Stimulated activated CD4-positive, alpha-beta T cell treated with anti-CD3 and anti-CD28 coated beads, Interleukin-2, amount 100 ng/mL, for 24 hours (primary cell): Measurements from ENCODE around the gene RUSF1.
"Not testable (repeated sequence)": the region's sequence is repeated elsewhere in the genome, so short reads cannot be mapped to it uniquely, and the experiment has no call there.

Experiments
- DNase-seq, 2 donors: peaks; one replicate each; pipeline ENCODE4 v3.0.0-alpha.2; 2020

Gene RUSF1

DNA sequence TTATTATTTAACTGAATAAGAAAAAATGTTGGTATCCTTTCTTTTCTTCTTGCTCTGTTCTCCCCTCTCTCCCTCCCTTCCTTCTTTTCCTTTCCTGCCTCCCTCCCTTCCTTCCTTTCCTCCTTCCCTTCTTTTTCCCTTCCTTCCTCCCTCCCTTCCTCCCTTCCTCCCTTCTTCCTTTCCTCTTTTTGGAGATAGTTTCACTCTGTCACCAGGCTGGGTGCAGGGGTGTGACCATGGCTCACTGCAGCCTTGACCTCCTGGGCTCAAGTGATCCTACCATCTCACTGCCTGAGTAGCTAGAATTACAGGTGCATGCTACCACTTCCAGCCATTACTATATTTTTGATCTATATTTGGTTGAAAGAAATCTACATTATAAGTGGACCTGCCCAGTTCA is 5.7 kb upstream of the RUSF1 start:
- DNase-seq, result no peak

DNA sequence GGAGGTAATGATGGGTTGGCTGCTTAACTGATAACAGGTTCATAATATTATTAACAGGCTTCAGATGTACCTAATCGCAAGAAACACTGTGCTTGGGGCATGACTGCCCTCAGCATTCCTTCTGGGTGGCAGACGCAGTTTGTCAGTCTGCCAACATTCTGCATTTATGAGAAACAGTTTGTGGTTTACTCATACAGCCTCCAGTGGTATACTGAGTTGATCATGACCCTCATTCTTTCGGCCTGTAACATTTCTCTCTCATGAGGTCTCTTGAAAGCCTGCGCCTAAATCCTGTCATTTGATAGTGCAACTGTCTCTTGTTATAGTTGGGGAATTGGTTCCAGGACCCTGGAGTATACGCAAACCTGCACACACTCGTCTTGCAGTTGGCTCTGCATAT is 4.9 kb upstream of the RUSF1 start:
- no peak for DNase-seq

DNA sequence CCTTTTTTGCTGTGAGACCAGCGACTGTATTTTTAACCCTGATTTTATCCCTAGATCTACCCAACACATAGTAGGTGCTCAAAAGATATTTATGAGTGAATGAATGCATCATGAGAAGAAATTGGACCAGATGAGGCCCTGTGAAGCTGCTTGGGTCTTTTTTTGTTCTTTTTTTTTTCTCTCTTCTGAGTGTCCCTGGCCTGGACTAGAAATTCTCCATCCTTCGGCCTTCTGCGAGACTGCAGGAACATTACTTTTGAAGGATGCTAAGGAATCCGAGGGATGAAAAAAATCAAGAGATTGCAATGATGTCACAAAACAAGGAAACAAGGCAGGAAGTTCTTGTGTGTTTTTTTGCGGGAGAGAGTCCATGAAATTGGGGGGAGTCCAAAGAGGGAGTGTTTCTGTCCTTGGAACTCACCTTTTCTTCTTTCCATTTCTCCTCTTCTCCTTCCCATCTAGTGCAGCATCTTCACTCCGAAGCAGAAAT is 560 bp upstream of the RUSF1 start:
- DNase-seq, result no peak

DNA sequence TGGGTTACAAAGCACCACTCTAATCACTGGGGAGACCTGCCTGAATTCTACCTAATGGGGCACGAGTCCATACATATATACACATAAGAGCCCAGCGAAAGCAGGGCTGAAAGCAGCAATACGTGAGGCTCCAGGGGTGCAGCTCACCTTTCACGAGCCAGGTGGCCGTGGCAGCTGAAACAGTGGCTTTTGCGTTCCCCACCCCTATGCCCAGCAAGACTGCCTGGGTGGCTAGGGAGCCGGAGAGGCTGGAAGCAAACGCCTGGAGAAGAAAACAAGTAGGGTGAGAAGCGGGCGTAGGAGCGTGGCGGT is 618 bp downstream of the RUSF1 start:
- no peak for DNase-seq

DNA sequence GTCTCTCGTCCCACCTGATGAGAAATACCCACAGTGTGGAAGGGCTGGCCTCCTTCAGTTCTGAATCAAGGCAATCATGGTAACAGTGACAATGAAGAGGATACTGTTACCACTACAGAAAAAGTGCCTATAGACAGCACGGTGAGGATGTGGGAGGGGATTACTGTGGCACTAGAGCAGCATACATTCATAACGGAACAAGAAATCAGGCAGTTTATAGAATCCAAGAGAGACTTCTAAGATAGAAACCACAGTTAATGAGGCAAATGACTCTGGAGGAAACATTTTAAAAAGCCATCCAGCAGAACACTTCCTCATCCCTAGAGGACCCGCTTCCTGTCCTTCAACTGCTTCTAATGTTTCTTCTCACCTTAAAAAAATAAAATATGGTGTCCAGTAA is 2.7 kb downstream of the RUSF1 start:
- no peak for DNase-seq

DNA sequence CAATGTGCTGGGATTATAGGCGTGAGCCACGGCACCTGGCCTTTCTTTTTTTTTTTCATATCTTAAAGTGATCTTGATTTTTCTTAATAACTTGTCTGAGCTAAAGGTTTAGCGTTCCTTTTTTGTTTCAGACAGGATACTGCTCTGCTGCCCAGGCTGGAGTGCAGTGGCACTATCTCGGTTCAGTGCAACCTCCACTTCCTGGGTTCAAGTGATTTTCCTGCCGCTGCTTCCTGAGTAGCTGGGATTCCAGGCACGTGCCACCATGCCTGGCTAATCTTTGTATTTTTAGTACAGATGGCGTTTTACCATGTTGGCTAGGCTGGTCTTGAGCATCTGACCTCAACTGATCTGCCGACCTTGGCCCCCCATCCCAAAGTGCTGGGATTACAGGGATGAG is 4.0 kb downstream of the RUSF1 start:
- no peak for DNase-seq

DNA sequence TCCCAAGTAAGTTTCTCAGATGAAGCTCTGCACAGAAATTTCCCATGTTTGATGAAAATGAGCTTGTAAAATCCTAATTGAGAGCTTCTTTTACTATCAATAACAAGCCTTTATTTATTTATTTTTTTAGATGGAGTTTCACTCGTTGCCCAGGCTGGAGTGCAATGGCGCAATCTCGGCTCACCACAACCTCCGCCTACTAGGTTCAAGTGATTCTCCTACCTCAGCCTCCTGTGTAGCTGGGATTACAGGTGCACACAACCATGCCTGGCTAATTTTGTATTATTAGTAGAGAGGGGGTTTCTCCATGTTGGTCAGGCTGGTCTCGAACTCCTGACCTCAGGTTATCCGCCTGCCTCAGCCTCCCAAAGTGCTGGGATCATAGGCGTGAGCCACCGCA is 4.6 kb downstream of the RUSF1 start:
- DNase-seq, result not testable (repeated sequence)

DNA sequence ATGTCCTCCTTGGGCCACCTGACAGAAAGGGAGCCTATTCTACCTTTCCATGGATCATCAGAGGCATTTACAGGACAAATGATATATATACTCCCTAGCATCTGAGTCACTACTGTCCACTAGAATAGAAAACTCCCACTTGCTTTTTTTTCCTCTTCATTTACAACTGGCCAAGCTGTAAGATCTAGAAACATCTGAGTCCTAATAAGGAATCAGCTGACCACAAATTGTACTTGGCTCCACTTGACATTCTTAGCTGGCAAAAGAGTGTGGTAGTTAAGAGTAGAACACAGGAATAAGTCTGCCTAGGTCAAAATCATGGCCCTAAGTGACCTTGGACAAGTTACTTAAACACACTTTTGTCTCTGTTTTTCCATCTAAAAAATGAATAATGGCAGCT is 5.2 kb downstream of the RUSF1 start:
- DNase-seq, result no peak

DNA sequence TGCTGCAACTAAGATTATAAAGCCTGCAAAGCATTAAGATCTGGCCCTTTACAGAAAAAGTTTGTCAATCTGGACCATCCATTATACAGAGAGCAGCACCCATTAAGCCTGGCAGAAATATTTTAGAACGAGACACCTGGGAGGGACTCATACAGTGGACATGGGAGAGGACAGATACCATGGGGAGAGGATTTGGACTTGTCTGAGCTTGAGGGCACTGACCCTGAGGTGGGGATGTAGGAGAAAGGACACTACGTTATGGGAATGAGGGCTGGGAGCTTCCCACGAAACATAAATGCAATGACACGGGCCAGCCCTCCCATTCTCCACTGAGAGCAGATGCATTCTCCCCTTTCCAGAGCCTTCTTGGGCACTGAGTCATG is 6.2 kb downstream of the RUSF1 start:
- no peak for DNase-seq

DNA sequence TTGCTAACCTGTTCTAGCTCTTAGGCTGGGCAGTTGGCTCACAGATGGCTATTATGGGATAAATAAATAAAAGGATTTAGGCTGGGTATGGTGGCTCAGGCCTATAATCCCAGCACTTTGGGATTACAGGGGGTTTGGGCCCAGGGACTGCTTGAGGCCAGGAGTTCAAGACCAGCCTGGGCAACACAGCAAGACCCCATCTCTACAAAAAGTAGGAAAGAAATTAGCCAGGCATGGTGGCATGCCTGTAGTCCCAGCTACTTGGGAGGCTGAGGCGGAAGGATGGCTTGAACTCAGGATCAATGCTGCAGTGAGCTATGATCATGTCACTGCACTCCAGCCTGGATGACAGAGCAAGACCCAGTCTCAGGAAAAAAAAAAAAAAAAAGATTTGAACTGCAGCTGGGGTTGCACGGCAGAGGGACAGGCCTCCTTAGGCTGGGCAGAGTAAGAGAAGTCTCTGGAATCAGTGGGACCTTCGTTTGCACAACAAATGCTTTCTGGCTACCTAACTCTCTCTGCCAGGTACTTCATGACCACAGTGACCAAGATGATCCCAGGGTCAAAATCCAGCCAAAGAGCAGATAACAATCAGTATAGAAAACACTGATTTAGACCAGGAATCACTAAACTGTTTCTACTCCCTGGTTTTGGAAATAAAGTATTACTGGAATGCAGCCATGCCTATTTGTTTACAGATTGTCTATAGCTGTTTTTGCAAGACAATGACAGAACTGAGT is 6.8 kb downstream of the RUSF1 start:
- no peak for DNase-seq

DNA sequence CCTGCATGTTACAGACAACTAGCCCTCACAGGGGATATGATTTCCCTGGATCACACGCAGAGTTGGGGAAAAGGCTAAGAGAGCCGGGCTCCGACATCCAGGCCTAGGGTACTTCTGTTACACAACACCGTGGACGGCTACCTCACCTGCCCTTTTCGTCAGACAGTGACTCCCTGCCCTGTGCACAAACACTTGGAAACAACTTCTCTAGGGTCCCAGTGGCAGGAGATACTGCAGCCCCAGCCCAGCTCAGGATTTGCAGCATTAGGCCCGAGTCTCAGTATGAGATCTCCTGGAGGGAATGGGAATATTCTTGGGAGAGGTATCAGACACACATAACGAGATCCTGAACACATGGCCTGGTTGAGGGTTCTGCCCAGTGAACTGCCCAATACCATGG is 8.3 kb downstream of the RUSF1 start:
- DNase-seq, result no peak

DNA sequence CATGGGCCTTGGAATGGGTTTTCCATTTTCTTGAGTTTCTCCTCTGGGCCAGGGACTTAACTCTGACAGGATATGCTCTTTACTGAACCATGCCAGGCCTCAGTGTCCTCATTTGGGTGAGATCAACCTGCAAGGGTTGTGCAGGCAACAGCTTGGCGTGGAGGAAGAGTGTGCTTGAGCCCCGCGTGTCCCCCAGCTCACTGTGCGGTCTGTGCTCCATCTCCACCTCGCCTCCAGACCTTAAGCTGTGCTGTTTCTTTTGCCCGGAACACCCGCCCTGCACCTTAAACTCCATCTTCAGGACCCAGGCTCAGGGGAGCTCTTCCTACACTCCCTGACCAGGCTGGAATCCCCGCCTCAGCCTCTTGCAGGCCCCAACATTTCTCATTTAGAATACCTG is 9.7 kb downstream of the RUSF1 start:
- DNase-seq, result no peak

DNA sequence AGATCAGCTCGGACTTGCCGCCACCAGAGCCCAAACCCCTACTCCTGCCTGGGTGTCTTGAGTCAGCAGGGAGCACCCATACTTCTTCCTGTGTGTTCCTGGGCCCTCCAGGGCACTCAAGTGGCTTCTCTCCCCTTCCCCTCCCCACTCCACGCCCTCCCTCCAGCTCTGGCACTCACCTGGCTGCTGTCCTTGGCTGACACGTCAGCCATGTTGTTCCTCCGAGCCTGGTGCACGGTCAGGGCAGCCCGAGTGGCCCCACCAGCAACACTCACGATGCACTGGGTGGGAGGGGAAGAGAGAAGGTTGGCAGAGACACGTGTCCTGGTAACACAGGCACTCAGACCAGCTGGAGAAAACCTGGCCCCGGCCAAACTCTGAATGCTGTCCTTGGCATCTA is 11.5 kb downstream of the RUSF1 start:
- no peak for DNase-seq

DNA sequence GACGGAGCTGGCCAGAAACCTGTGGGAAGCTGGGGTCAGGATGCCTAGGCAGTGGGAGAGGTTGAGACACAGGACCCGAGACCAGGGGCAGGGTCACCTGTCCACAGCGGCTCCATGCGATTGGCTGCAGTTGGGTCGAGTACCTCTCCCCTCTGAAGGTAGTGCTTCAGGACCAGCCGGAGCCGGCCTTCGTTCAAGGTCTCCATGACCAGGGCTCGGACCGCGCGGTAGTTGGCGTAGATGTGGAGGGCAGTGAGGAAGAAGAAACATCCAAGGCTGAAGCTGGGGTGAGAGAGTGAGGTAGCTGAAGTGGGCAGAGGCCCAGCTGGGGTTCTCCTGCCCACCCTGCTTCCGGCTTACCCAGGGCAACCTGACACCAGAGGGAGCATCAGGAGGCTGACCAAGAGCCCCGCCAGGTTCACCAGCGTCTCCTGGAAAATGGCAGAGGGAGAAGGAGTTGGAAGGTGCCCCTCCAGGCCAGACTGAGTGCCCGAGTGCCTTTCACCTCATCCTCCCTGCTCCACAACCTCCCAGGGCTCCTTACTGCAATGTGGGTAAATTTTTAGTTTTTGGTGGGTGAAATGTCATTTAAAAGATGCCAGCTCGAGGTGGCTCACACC is 14.6 kb downstream of the RUSF1 start:
- DNase-seq, result no peak

DNA sequence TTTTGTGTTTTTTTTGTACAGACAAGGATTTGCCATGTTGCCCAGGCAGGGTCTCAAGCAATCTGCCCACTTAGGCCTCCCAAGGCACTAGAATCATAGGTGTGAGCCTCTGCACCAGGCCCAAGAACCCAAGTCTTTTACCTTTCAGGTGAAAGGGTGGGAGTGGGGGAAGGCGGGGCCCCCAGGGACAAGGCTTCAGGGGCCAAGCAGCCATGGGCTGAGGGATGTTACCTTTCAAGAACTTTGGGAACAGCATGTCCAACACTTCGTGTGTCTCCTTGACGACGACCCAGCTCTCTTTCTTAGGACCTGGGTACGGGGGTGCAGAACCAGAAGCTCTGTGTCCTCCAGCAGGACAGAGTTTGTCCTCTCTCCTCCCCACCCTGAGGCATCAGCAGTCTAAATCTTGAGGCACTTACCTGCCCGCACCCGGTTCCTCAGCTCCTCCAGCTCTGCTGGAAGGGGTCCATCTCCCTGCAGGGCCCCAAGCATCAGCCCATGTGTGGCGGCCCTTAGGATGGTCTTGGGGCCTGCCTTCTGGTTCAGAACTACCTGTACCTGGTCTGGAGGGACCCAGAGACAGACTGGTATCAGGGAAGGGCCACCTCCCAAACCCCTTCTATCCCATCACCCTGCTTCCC is 16.3 kb downstream of the RUSF1 start:
- no peak for DNase-seq

DNA sequence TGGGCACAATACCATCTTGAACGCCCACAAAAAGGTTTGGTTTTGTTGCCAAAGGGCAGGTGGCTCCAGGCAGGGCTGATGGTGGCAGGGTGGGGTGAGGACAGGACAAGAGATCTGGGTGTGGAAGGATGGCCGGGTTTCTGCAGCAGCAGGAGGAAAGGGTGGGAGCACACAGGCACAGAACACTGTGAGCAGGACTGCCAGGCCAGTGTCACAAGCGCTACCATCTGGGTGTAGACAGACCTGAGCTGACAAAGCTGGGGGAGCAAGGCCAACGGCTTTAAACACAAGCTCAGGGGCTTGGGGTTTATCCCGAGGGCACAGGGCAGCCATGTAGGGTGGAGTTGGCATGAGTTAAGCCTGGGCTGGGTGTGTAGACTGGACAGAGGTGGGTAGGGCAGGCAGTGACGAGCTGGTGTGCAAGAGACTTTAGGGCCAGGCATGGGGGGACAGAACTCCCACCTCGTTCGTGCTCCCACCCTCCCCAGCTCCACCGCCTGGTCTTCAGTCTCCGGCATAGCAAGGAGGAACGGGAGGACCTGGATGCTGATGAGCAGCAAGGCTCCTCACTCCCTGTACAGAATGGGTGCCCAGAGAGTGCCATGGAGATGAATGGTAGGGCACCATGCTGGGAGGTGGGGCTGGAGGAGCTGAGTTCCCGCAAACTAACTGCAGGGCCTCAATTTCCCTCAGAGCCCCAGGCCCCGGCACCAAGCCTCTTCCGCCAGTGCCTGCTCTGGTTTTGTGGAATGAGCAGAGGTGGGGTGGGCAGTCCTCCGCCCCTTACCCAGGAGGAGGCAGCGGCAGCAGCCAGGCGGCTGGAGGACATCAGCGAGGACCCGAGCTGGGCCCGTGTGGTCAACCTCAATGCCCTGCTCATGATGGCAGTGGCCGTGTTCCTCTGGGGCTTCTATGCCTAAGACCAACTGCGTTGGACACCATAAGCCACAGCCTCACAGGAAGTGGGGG is 18.3 kb downstream of the RUSF1 start:
- DNase-seq, result no peak

DNA sequence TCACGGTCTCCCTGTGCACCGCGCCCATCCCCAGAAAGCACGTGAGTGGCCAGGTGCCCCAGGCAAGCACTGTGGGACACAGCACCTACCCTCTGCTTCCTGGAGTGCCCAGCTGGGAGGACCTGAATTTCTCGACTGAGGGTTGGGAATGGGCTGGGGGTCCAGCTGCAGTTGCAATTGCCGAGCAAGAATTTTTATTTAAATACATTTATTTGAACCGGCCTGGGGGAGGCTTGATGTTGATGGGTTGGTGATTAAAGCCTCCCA is 19.0 kb downstream of the RUSF1 start:
- no peak for DNase-seq

DNA sequence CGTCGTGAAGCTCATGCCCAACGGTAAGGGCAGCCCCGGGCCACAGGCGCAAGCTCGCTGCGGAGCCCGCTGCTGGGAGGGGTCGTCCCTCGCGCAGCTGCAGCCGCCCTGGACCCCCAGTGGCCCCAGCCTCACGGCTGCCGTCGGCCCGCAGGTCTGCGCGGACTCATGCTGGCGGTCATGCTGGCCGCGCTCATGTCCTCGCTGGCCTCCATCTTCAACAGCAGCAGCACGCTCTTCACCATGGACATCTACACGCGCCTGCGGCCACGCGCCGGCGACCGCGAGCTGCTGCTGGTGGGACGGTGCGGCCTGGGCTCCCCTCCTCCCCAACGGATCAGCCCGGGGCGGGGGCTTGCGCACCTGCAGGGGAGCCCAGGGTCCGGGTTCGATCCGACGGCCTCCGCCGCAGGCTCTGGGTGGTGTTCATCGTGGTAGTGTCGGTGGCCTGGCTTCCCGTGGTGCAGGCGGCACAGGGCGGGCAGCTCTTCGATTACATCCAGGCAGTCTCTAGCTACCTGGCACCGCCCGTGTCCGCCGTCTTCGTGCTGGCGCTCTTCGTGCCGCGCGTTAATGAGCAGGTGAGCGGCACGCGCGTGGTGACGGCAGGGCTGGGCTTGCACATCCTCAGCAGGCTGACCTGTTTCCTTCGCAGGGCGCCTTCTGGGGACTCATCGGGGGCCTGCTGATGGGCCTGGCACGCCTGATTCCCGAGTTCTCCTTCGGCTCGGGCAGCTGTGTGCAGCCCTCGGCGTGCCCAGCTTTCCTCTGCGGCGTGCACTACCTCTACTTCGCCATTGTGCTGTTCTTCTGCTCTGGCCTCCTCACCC is 19.5 kb downstream of the RUSF1 start:
- DNase-seq, result no peak

DNA sequence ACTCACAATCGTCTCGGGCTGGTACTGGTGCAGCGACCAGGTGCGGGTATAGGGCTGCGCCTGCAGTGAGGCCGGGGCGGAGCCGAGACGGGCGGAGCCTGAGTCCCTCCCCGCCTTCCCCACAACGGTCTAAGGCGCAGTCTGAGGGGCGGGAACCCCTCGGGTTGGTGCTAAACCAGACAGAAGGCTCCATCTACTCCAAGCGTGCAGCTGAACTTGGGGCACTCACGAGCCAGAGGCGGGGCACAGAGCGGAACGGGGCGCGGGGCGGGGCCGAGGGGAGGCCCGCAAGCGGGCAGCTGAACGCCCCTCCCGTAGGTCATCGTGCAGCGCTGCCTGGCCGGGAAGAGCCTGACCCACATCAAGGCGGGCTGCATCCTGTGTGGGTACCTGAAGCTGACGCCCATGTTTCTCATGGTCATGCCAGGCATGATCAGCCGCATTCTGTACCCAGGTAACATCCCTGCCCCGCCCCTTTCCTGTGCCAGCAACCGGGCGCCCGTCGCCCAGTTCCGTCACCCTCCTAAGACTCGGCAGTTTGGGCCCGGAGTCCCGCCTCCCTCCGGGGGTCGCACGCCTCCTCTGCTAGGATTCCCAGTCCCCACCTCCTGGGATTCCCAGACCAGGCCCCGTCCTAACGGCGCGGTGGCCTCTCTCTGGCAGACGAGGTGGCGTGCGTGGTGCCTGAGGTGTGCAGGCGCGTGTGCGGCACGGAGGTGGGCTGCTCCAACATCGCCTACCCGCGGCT is 20.3 kb downstream of the RUSF1 start:
- peak; percentile 68 to 69 for DNase-seq

DNA sequence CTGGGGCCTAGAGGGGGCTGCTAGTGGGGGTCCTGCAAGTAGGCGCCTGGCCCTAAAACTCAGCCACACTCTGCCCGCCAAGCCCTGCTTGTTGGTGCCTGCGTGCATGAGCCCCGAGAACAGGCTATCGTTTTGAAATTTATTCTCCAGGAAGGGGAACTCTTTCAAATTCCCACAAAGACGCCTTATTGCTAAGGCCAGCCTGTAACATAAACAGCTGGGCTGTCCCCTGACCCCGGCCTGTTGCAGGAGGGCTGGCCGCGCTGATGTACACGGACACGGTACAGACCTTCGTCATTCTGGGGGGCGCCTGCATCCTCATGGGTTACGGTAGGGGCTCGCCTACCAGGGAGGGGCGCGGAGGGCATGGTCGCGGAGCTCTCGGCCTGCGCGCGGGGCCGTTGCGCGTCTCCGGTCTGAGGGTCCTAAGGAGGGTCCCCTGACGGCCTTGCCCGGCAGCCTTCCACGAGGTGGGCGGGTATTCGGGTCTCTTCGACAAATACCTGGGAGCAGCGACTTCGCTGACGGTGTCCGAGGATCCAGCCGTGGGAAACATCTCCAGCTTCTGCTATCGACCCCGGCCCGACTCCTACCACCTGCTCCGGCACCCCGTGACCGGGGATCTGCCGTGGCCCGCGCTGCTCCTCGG is 21.0 kb downstream of the RUSF1 start:
- DNase-seq, result no peak

DNA sequence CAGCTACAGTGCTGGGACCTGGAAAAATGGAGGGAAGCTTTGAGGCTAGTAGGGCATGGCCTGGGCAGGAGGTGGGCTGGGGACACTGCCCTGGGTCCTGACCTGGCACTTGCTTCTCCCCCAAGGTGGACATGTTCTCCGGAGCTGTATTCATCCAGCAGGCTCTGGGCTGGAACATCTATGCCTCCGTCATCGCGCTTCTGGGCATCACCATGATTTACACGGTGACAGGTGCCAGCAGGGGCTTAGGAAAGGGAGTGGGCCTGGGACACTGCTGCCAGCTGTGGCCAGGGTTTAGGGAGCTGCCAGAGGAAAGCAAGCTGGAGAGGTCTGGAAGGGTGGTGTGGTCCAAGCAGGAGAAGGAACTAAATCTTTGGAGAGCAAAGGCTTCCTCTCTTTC is 22.1 kb downstream of the RUSF1 start:
- DNase-seq, result no peak
